GM11168 (cell line): ENCODE results near the gene ASIC1.

Experiments
- in situ Hi-C: fragments of 300-500 bp; cut with MboI; formaldehyde crosslinking; loops from one replicate; pipeline ENCODE4 v1.12.0; 2022; ENCODE audit warnings: low sequenced_read_pairs; ENCODE audit not compliant: unreplicated experiment

The ASIC1 gene

GRCh38 chr12:50121641-50122040 lies 64.2 kb downstream of the ASIC1 start:
- in situ Hi-C loops, result no loop called here

- in situ Hi-C loops, result no loop called here
Measured at GRCh38 chr12:50123203-50123602, 65.8 kb downstream of the ASIC1 start.

GRCh38 chr12:50127546-50127945 lies 70.2 kb downstream of the ASIC1 start:
- in situ Hi-C loops, result no loop called here

- in situ Hi-C loops, result no loop called here
Measured at GRCh38 chr12:50129290-50129689, 71.9 kb downstream of the ASIC1 start.

- in situ Hi-C loops, result no loop called here
Measured at GRCh38 chr12:50132505-50133135, 75.2 kb downstream of the ASIC1 start.
